KG1 (cell line): Measurements from ENCODE around the gene SYCP2.

Experiments
- DNase-seq: peaks from one replicate; lab custom pipeline; 2025; lab: John Stamatoyannopoulos, UW

SYCP2 gene

DNA sequence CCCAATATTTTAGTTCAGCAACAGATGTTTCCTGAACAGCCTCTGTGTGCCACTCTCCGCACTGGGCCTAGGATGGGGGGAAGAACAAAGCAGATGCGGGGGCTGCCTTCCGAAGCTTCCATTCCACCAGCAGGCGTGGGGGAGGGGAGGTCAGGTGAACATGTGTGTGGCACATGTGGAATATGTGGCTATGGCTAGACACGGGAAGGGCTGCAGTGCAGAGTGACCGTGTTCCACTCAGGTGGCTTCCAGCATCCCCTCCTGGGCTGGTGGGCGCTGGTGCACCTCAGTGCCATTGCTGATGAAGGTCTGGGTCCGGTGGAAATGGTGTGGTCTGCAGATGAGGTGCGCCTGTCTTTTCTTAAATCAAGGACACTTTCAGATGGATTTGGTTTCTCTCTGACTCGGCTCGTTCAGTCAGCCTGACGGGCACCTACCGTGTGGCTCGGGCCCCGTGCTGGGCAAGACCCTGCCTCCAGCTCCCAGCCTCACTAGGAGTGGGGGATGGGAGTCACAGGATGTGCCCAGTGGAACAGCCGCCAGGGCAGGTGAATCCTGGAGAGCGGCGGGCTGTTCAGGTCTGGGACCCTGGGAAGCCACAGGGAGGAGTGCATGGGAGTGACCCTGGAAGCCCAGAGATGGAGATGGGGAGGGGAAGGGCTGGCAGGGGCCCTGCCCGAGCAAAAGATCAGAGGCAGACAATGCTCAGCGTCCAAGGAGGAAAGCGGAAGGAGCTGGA lies 111.0 kb downstream of the SYCP2 start:
- DNase-seq: no peak

- DNase-seq: no peak
Measured at GRCh38 chr20:59821788-59822187, 111.6 kb downstream of the SYCP2 start.

DNA sequence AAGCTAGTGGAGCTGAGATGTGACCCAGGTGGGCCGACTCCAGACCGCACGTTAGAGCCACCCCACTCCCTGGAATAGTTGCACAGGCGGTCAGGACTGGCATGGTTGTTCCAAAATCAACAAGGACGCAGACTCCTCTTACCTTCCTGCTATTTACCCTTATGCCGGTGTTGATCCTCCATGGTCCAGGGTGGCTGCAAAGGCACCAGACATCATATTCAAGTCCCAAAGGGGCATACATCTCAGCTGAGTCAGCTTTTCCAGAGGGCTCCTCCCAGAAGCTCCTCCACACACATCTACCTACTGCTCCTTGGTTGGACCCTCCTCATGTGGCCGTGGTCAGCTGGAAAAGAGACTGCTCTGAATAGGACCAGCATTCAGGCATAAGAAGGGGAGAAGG lies 112.2 kb downstream of the SYCP2 start:
- DNase-seq: no peak

- DNase-seq: no peak
Measured at GRCh38 chr20:59820204-59821041, 113.0 kb downstream of the SYCP2 start.

DNA sequence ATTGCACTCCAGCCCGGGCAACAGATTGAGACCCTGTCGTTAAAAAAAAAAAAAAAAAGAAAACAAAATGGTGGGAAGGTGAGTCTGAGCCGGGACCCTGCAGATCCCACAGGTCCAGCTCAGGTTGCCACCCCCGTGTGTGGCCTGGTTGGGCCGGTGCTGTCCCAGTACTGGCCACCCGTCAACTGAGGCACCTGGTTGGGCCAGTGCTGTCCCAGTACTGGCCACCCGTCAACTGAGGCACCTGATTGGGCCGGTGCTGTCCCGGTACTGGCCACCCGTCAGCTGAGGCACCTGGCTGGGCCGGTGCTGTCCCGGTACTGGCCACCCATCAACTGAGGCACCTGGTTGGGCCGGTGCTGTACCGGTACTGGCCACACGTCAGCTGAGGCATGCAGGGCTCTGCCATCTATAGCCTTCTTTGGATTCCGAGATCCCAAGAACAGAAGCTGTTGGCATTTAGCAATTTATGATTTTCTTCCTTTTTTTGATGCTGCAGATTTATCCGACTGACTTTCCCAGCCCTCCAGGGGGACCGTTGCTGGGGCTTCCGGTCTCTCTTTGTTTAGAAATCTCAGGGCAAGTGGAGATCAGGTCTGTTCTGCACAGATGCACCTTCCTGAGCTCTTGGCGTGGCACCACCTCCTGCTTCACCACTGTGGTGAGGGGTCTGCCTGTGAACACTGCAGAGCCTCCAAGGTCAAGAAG lies 113.8 kb downstream of the SYCP2 start:
- DNase-seq: no peak

GRCh38 chr20:59818911-59819310 lies 114.5 kb downstream of the SYCP2 start:
- no peak for DNase-seq

- no peak for DNase-seq
Measured at GRCh38 chr20:59817846-59818615, 115.4 kb downstream of the SYCP2 start.

- no peak for DNase-seq
Measured at GRCh38 chr20:59817406-59817805, 116.0 kb downstream of the SYCP2 start.

DNA sequence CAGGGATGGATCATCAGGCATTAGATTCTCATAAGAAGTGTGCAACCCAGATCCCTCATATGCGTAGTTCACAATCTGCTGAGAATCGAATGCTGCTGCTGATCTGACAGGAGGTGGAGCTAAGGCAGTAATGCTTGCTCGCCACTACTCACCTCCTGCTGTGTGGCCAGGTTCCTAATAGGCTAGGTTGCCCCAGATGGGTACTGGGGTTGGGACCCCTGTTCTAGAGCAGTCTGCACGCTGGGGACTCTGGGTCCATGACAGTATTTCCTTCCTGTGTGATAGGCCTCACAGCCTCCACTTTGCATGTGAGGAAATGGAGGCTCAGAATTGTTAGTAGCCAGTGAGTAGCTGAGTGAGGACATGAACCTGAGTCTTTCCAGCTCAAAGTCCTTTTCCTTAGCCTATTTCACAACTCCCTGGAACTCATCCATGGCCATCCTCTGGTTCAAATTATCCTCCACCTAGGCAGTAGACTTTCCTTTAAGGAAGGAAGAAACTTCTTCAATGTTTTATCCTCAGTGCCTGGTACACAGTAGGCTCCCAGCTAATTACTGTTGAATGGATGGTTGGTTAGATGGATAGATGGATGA lies 117.2 kb downstream of the SYCP2 start:
- DNase-seq: no peak

GRCh38 chr20:59814840-59815340 lies 118.5 kb downstream of the SYCP2 start:
- DNase-seq: no peak

DNA sequence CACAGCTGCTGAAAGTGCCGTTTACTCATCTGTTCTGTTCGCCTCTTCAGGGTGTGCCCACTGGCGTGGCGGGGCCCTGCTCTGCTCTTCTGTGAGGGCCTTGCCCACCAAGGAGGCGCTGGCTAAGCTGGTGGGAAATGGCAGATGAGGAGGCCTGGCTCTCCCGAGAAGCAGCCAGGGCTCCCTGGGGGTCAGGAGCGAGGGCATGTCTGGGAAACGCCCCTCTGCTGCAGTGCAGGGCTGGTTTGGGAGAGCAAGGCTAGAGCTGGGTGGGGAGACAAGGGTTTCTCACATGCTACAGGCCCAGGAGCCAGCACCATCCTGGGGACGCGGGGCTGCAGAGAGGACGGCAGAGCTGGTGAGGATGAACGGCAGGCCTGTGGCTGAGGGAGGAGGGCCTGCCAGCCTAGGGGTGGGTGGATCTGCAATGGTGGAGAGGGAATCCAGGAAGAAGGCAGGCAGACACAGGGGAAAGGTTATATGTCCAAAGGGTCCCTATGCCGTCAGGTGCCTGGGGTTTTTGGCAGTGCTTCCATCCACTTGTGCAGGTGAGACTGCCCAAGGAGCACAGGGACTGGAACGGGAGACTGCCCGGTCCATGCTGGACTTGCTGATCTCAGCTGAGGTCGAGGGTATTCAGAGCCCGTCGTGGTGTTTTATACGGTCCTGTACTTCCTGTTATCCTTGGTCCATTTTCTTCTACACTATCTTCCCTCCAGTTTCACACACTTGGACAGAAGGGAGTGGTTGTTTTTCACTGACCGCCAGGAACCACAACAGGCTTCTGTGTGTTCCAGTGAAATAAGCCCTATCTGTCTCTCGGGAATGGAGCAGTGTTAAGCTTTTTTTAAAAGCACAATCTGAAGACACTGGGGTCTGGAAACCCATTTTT lies 119.2 kb downstream of the SYCP2 start:
- no peak for DNase-seq
